Measurements from ENCODE around the gene ANTXRL. TPM values are rescaled to one million over a fixed set of nuclear protein-coding genes. Genes with fewer than 3 reads are reported as not detected.
"Not testable (repeated sequence)": the region's sequence is repeated elsewhere in the genome, so short reads cannot be mapped to it uniquely, and the experiment has no call there.

The ANTXRL gene
- total RNA-seq, 4 donors from 2014 or later, result not detected

- not testable (repeated sequence) for ATAC-seq, H3K4me1 ChIP-seq, H3K4me3 ChIP-seq, H3K9me3 ChIP-seq, H3K27ac ChIP-seq, H3K27me3 ChIP-seq, H3K36me3 ChIP-seq
- WGBS, 2 donors (ENCODE audit: low coverage in 1 of 2), result no CpG with 5 or more reads among the region's 5 CpGs
These were observed 92.5 kb downstream of the ANTXRL start for GRCh38 chr10:46379233-46379848.

Other genes starting within 250 kb of the ANTXRL start
- 1 to 10 TPM in 1 of 4 donors, not detected in 3; 5.7 TPM for gene MSMB, start 240.7 kb upstream of the ANTXRL start, total RNA-seq
- gene ANXA8L1, start 88.8 kb downstream of the ANTXRL start, total RNA-seq, result 10 to 100 TPM in 1 of 4 donors, 1 to 10 TPM in 1, under 1 TPM in 2; 0.27 to 13.7 (median 1.0) TPM
- gene NPY4R, start 179.0 kb downstream of the ANTXRL start, total RNA-seq, result not detected